Smooth muscle cell of the brain vasculature (primary cell): Measurements from ENCODE around the gene CD82.
"Not testable (repeated sequence)": the region's sequence is repeated elsewhere in the genome, so short reads cannot be mapped to it uniquely, and the experiment has no call there.

Experiments
- DNase-seq: peaks from one replicate; pipeline ENCODE4 v3.0.0-alpha.2; 2012; ENCODE audit warnings: low read depth, low spot score

CD82 gene

GRCh38 chr11:44629732-44630345 lies 64.4 kb downstream of the CD82 start:
- DNase-seq = no peak

- no peak for DNase-seq
Measured at GRCh38 chr11:44630511-44631210, 65.2 kb downstream of the CD82 start.

GRCh38 chr11:44631831-44632230 lies 66.4 kb downstream of the CD82 start:
- DNase-seq = no peak

GRCh38 chr11:44632466-44633123 lies 67.1 kb downstream of the CD82 start:
- DNase-seq = no peak

- DNase-seq = no peak
Measured at GRCh38 chr11:44633641-44634040, 68.2 kb downstream of the CD82 start.

GRCh38 chr11:44634401-44635281 lies 69.2 kb downstream of the CD82 start:
- no peak for DNase-seq

- no peak for DNase-seq
Measured at GRCh38 chr11:44637487-44637886, 72.0 kb downstream of the CD82 start.

GRCh38 chr11:44638032-44638431 lies 72.6 kb downstream of the CD82 start:
- DNase-seq = no peak

GRCh38 chr11:44643217-44643616 lies 77.8 kb downstream of the CD82 start:
- no peak for DNase-seq

- DNase-seq = no peak
Measured at GRCh38 chr11:44645827-44646226, 80.4 kb downstream of the CD82 start.

GRCh38 chr11:44647255-44647955 lies 81.9 kb downstream of the CD82 start:
- DNase-seq = not testable (repeated sequence)

GRCh38 chr11:44648109-44648508 lies 82.6 kb downstream of the CD82 start:
- no peak for DNase-seq

GRCh38 chr11:44651535-44652155 lies 86.2 kb downstream of the CD82 start:
- no peak for DNase-seq

- DNase-seq = no peak
Measured at GRCh38 chr11:44652901-44653644, 87.6 kb downstream of the CD82 start.

- DNase-seq = no peak
Measured at GRCh38 chr11:44654057-44654456, 88.6 kb downstream of the CD82 start.

GRCh38 chr11:44654596-44654995 lies 89.1 kb downstream of the CD82 start:
- no peak for DNase-seq

- no peak for DNase-seq
Measured at GRCh38 chr11:44657836-44658505, 92.5 kb downstream of the CD82 start.

- DNase-seq = no peak
Measured at GRCh38 chr11:44658506-44658850, 93.0 kb downstream of the CD82 start.

GRCh38 chr11:44659641-44660040 lies 94.2 kb downstream of the CD82 start:
- DNase-seq = no peak

- DNase-seq = not testable (repeated sequence)
Measured at GRCh38 chr11:44660535-44660934, 95.1 kb downstream of the CD82 start.
